Measurements from ENCODE around the gene LMF1.

GRCh38 chr16:933581-933980 is 37.2 kb downstream of the LMF1 start:
- TF ChIP-seq POLR2A (IDR thresholded peaks at IDR 0.05) (no peak), CTCF (IDR thresholded peaks at IDR 0.05) (no peak)
